Motor neuron (in vitro differentiated cells): ENCODE results near the gene NEDD9. TPM values are rescaled to one million over a fixed set of nuclear protein-coding genes. Genes with fewer than 3 reads are reported as not detected.
A peak's percentile ranks its signal among the peaks of the same experiment; 100 is the strongest.

ENCODE experiments used
- ATAC-seq, 8 experiments: fragments of 200-7000 bp; cut with Tn5 transposase; replicated peaks in 6 of 8; 2 replicates each; pipeline ENCODE4 v1.8.0; 2021; ENCODE audit warnings: mild to moderate bottlenecking in 8 of 8, moderate library complexity in 8 of 8
- H3K27ac ChIP-seq, 2 donors: fragments of 250-450 bp; sonication (Bioruptor Pico); 2 replicates each; pipeline ENCODE4 v1.9.0; 2021; ENCODE audit warnings: antibody characterized with exemption in 2 of 2, mild to moderate bottlenecking in 2 of 2, moderate library complexity in 1 of 2
- H3K4me1 ChIP-seq, 2 donors: fragments of 250-450 bp; sonication (Bioruptor Pico); replicated peaks in 1 of 2; 2 replicates each; pipeline ENCODE4 v1.6.1; 2021; ENCODE audit warnings: antibody characterized with exemption in 2 of 2, mild to moderate bottlenecking in 2 of 2, moderate library complexity in 1 of 2
- H3K4me3 ChIP-seq, 5 donors: fragments of 250-450 bp; sonication (Bioruptor Pico); 2 replicates each; pipeline ENCODE4 v1.9.0; 2021; ENCODE audit warnings: antibody characterized with exemption in 5 of 5, mild to moderate bottlenecking in 5 of 5, moderate library complexity in 4 of 5
- WGBS, 10 experiments: fragments of 450-650 bp; shearing (Covaris generic); methylation state at CpG; one replicate each; pipeline ENCODE4 v1.0.0; 2022; 5-methylcytosine and 5-hydroxymethylcytosine counted together
- in situ Hi-C, 9 experiments: fragments of 400-800 bp; cut with MboI; loops; one replicate each; pipeline ENCODE4 v1.15.0; 2021; ENCODE audit warnings: low sequenced_read_pairs in 9 of 9, low pct_unique_long_range_greater_than_20kb in 2 of 9; ENCODE audit not compliant: unreplicated experiment in 9 of 9
- total RNA-seq, 8 experiments: library from RNA; unstranded; fragments of 300-600 nt; gene quantifications; 2 replicates each; pipeline versions ENCODE4 v1.2.3 to v1.2.4, GENCODE V29; 2022

NEDD9 gene
- total RNA-seq, 8 experiments from 2014 or later: 1.4 to 48.0 (median 6.5) TPM

DNA sequence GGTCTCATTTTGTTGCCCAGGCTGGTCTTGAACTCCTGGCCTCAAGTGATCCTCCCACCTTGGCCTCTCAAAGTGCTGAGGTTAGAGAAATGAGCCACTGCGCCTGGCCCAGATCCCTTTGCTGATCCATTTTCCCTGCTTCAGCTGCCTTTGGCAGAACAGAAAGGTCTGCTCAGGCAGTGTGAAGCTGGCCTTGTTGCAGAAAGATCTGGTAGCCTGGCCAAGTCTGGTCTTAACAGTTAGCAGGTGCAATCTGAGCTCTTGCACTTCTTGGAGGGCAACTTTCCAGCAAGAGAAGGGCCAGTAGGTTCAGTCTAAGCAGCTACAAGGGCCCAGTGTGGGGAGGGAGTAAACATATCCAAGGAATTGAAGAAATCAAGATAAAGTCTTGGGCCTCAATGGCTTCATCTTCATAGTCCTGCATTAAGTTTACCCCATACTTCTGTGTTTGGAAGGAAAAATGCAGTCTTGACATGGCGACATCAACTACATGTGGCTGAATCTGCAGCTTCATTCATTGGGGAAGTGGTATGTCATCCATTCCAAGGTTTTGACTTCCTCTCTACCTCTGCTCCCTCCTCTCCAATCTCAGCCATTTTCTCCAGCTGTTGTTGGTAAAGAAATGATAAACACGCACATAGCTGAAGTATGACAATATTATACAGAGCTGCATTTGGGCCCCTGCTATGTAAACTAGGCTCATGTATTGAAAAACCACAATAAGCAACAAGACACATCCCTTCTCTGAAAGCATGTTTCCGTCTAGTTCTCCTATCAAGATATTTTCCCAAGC lies 39.0 kb upstream of the NEDD9 start:
- no peak overlapping the region for H3K27ac ChIP-seq
- H3K4me3 ChIP-seq: no peak overlapping the region
- ATAC-seq: no peak
- H3K4me1 ChIP-seq: no peaks in the 10 kb centered on the region
- in situ Hi-C loops: no loop called here
- 40 to 100% (median 88%) methylated on average over 1 to 4 of the region's 4 CpGs; no CpG with 5 or more reads in 1 of the 10 experiments for WGBS, 10 experiments

DNA sequence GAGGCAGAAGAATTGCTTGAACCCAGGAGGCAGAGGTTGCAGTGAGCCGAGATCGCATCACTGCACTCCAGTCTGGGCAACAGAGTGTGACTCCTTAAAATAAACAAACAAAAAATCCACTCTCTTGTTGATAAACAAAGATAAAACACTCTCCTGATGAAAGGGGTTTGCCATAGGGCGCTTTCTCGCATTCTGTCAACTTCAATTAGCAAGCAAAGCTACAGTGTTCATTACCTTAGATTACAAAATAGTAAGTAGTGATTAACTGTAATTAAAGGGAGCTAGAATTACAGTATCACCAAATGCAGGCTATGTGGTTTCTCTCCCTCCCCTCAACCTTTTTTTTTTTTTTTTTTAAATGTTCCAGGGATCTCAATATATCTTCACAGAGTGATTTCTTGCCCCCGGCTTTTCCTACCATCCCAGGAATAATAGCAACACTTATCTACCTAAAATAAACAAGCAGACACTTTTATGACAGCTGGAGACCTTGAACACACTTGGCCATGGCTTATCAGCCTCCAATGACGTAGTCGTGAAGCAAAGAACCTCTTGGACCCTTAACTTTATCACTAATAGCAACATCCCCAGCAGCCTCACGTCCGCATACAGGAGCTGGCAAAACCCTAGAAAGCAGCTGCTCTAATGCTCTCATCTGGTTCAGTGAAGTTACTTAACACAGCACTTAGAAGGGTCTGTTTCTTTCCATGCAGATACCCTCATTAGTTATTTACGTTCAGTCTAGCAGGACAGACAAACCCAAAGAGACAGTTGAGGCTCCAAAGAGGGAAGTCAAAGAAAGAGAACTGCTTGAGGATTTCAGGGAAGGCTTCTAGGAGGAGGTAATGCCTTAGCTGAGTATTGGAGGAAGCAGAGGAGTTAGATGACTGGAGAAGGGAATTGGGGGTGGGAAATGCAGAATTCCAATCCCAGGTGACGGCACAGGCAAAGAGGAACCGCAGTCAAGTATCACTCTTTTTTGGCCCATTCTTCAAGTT lies 37.9 kb upstream of the NEDD9 start:
- no peaks in the 10 kb centered on the region for H3K4me1 ChIP-seq
- in situ Hi-C loops: no loop called here
- 80 to 98% (median 90%) methylated on average over 1 to 11 of the region's 12 CpGs for WGBS, 10 experiments
- no peak for ATAC-seq
- no peak overlapping the region for H3K27ac ChIP-seq
- no peak overlapping the region for H3K4me3 ChIP-seq

DNA sequence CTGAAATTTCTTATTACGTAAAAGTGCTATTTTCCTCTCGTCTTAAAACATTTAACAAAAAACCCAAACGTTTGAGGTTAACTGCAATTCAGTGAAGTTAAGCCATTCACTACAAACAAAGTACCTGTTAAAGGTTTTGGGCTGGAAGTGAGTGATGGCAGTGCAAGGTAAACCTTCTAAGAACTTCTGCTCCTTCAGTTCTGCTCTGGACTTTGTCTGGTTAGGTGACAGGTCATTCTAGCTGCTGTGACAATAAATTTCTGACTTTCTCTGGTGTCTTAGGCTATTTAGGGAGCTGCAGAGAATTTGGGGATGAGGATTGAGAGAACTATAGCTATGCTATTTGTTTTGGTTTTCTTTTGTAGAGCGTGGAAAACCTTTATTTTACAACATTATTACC lies 36.5 kb upstream of the NEDD9 start:
- Histone ChIP-seq H3K27ac (no peak overlapping the region), H3K4me3 (no peak overlapping the region), H3K4me1 (no peaks in the 10 kb centered on the region)
- in situ Hi-C loops: no loop called here
- ATAC-seq: no peak
- WGBS, 10 experiments: 61 to 100% (median 80%) methylated on average over 3 to 4 of the region's 4 CpGs; no CpG with 5 or more reads in 2 of the 10 experiments

DNA sequence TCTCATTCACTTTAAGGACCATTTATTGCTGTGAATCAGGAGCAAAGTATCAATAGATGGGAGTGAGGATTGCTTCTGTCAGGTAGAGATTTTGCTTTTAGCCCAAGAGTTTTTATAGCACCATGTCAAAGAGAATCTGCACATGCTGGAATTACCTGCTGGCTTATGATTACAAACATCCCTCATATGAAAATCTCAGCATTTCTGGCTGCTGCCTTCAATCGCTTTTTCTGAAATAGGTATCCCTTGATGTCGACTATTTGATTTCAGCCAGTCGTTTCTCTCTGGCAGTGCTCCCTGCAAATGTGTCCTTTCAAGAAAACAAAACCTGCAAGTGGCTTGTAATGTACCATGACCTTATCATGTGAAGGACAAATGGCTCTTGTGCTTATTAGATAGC lies 34.5 kb upstream of the NEDD9 start:
- ATAC-seq: no peak
- peaks cover 3 to 7% of the 10 kb centered on the region in 2 donors for H3K4me1 ChIP-seq
- in situ Hi-C loops: no loop called here
- 25 to 96% (median 71%) methylated on average over 1 to 3 of the region's 3 CpGs; no CpG with 5 or more reads in 2 of the 10 experiments for WGBS, 10 experiments
- H3K27ac ChIP-seq: no peak overlapping the region
- H3K4me3 ChIP-seq: no peak overlapping the region

DNA sequence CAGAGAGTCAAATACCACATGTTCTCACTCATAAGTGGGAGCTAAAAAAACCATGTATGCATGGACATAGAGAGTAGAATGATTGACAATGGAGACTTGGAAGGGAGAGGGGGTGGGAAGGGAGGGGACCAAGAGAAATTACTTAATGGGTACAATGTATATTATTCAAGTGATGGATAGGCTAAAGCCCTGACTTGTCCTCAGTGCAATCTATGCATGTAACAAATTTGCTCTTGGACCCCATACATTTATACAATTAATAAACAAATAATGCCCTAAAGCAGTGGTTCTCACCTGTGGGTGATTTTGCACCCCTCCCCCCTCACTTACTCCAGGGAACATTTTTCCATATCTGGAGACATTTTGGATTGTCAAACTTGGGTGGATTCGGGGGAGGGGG lies 33.5 kb upstream of the NEDD9 start:
- in situ Hi-C loops: no loop called here
- no peak overlapping the region for H3K4me3 ChIP-seq
- no peak for ATAC-seq
- H3K4me1 ChIP-seq: peaks cover 3 to 7% of the 10 kb centered on the region in 2 donors
- no peak overlapping the region for H3K27ac ChIP-seq
- 0 to 100% (median 50%) methylated on average over 1 of the region's 1 CpG; no CpG with 5 or more reads in 5 of the 10 experiments for WGBS, 10 experiments

DNA sequence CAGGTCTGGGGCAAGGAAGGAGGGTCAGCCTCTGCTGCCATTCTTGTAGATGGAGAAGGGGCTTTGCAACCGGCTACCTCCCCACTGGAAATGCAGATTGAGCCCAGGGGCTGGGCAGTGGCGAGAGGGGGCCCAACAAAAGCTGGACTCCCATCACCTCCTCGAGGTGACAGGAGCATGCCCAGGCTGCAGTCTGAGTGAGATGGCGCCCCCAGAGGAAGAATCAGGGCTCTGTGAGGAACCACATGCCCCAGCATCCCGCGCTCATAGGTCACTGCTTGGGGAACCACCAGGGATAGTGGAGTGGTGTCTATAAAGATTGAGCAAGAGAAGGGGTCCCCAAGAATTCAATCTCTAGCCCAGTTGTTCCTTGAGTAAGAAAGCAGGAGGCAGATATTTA lies 31.6 kb upstream of the NEDD9 start:
- in situ Hi-C loops: no loop called here
- ATAC-seq: no peak
- no peak overlapping the region for H3K4me3 ChIP-seq
- no peak overlapping the region for H3K27ac ChIP-seq
- 86 to 95% (median 89%) methylated on average over 1 to 3 of the region's 6 CpGs; no CpG with 5 or more reads in 6 of the 10 experiments for WGBS, 10 experiments
- peaks cover 3 to 7% of the 10 kb centered on the region in 2 donors for H3K4me1 ChIP-seq

DNA sequence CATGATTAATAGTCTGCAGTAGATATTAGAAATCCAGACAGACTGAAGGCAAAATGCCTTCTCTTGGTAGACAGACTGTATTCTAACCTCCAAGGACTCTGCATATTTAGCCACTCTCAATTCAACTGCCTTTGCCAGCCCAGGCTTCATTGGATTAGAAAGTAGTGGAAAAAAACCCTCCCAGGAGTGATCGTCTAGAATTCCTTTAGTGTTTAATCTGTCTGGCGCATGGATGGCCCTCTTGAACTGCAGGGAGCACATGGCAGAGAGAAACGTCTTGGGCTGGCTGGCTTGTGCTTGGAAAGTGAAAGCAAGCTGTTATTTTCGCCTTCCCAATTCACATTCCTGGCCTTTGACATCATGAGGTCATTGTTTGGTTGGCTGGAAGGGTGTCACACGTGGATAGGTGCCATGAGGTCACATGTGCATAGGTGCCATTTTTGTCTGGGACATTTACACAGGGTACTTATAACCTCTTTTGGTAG lies 30.9 kb upstream of the NEDD9 start:
- in situ Hi-C loops: no loop called here
- H3K4me3 ChIP-seq: no peak overlapping the region
- no peak overlapping the region for H3K27ac ChIP-seq
- peak in 5 of 8 experiments; percentile 29 to 100 (median 68) for ATAC-seq
- WGBS, 10 experiments: 0 to 65% (median 36%) methylated on average over 1 to 5 of the region's 5 CpGs
- peaks cover 3 to 7% of the 10 kb centered on the region in 2 donors for H3K4me1 ChIP-seq

DNA sequence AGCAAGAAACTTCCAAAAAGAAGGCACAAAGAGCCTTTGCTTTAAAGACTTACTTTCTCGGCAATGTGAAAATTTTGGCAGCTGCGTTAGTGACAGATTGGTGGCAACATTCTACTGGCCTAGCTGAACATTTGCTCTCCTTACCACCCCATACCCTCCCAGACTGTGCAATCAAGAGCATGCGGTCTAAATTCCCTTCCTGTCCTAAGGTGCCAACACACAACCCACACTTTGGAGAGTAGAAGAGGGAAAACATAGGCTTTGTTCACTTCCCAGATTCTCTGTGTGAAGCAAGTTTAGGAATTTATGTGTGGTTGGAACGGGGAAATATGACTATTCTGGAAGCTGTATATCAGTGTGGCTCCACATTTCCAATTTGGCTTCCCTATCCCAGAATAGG lies 29.8 kb upstream of the NEDD9 start:
- peaks cover 3 to 7% of the 10 kb centered on the region in 2 donors for H3K4me1 ChIP-seq
- no peak for ATAC-seq
- 24 to 100% (median 88%) methylated on average over 2 to 4 of the region's 4 CpGs; no CpG with 5 or more reads in 2 of the 10 experiments for WGBS, 10 experiments
- in situ Hi-C loops: no loop called here
- no peak overlapping the region for H3K4me3 ChIP-seq
- H3K27ac ChIP-seq: no peak overlapping the region

DNA sequence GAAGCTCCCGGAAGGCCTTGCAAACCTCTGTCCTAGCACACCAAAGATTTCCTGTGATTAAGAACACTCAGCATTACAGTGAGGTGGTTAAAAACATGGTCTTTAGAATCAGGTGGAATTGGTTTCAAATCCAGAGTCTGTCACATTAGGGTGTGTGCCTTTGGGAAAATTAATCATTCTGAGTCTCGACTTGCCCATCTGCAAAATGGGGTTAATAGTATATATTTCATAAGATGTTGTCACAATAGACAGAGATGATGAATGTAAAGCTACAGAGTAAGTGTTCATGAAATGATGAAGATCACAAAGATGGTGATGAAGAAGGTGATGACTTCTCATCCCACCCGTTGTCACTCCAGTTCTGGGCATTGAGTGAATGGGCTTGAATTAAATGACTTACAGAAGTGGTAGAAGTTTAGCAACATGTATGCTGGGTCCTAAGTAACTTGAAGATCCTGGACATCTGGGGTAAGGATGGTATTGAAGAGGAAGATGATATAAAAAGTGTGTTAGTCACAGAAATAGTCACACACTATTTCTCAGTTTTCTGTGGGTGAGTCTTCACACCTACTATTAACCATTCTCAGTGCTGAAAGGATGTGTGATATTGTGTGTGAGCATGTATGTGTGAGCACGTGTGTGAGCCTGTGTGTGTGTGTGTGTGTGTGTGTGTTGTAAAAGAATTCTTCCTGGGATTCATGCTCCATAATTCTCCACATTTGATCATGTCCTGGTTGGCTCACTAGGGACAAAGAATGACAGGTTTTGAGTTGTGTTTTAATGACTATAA lies 28.0 kb upstream of the NEDD9 start:
- Histone ChIP-seq H3K27ac (no peak overlapping the region), H3K4me1 (peaks cover 3 to 7% of the 10 kb centered on the region in 2 donors), H3K4me3 (no peak overlapping the region)
- WGBS, 10 experiments: 78 to 100% (median 89%) methylated on average over 1 to 4 of the region's 4 CpGs
- in situ Hi-C loops: no loop called here
- no peak for ATAC-seq

DNA sequence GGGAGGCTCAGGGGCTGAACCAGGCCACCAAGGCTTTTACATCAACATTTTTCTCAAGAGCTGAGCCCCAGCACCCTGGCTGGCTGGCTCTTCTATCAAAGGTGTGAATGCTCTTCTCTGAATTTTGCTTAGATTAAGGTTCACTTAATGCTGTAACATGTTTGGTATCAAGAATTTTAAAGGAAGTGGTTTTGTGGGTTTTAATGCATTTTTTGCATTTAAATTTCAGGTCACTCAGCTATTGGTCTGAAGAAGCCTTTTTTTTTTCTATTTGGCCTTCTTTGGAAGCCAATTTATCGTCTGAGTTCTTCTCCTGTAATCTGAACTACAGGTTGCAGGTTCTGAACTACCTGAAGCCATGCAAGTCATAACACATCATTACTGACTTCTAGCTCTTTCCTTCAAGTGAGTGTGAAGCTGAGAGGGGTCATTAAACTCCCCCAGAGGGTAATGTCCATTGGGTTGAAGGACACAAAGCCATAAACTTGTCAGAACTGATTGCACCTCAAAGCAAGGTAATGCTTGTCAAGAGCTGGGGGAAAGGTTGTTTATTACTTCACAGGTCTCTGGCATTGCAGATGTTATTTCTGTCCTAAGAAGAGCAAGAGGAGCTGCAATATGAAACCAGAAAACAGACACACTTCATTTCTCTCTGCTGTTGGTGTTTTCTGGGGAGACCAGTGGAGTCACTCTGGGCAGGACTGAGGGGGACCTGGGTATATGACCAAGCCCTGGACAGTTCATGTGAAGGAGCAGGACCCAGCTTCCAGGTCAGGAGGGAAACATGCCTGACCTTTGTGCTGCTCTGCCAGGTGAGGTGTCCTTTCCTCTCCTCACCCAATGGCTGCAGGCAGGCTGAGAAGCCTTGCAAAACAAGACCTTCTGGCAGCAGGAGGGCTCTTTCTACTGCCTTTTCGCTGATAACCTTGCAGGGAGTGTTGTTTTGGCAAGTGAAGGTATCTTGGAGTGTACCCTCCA lies 26.1 kb upstream of the NEDD9 start:
- in situ Hi-C loops: no loop called here
- WGBS, 10 experiments: 20 to 100% (median 85%) methylated on average over 1 to 2 of the region's 2 CpGs; no CpG with 5 or more reads in 2 of the 10 experiments
- Histone ChIP-seq H3K4me1 (peaks cover 3 to 7% of the 10 kb centered on the region in 2 donors), H3K4me3 (no peak overlapping the region), H3K27ac (no peak overlapping the region)
- no peak for ATAC-seq

DNA sequence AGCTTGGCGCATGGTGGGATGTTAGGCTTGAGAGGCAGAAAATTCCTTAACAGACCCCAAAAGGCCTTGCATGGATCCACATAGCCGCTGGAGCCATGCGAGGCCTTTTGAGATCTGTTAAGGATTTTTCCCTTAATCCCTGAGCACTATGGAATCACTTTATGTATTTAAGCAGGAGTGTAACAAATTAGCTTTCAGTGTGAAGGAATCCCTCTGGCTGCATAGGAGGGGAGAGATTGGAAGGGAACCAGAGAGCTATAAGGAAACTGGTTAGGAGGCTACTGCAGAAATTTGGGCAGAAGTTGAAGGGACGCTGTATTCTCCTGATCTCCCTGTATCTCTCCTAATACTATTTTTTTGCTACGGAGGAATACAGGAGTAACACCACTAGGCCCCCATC lies 23.1 kb upstream of the NEDD9 start:
- Histone ChIP-seq H3K4me1 (peaks cover 6 to 13% of the 10 kb centered on the region in 2 donors), H3K4me3 (no peak overlapping the region), H3K27ac (no peak overlapping the region)
- in situ Hi-C loops: no loop called here
- no peak for ATAC-seq
- WGBS, 10 experiments: 76 to 100% (median 84%) methylated on average over 1 to 4 of the region's 5 CpGs; no CpG with 5 or more reads in 1 of the 10 experiments
